OCI-LY1 (cell line): ENCODE measurements around the gene CNRIP1.

Experiments used
- EZH2 ChIP-seq: fragments of 200-600 bp; sonication (generic), shearing (Covaris generic); IDR thresholded peaks from 2 replicates; pipeline ENCODE4 v1.8.0; 2017; ENCODE audit warnings: borderline replicate concordance, mixed run types, mild to moderate bottlenecking, antibody characterized with exemption, low read length, moderate library complexity, mixed read lengths
- TF ChIP-seq, protein P1 (sequence below): fragments of 200-600 bp; sonication (generic), shearing (Covaris generic); IDR thresholded peaks from 2 replicates; pipeline ENCODE4 v1.5.1; 2017; ENCODE audit warnings: mild to moderate bottlenecking, antibody characterized with exemption, low read length, moderate library complexity, mixed read lengths

DNA sequence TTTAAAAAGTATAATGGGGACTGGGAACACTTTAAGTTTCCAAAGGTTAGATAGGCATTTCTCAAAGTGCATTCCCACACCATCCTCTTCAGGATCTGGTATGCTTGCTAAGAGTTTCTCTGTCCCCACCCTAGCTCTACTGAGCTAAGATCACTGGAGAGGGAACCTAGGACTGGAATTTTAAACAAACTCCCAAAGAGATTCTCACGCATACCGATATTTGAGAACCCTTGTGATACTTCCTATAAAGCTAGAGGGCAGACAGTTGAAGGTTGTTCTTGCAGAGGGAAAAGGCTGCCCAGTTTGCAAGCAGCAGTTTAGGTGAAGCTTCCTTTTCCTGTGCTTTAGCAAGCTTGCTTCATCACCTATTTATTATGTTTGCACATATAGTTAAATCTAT, 3.6 kb downstream of the CNRIP1 start:
- TF ChIP-seq, protein P1, sequence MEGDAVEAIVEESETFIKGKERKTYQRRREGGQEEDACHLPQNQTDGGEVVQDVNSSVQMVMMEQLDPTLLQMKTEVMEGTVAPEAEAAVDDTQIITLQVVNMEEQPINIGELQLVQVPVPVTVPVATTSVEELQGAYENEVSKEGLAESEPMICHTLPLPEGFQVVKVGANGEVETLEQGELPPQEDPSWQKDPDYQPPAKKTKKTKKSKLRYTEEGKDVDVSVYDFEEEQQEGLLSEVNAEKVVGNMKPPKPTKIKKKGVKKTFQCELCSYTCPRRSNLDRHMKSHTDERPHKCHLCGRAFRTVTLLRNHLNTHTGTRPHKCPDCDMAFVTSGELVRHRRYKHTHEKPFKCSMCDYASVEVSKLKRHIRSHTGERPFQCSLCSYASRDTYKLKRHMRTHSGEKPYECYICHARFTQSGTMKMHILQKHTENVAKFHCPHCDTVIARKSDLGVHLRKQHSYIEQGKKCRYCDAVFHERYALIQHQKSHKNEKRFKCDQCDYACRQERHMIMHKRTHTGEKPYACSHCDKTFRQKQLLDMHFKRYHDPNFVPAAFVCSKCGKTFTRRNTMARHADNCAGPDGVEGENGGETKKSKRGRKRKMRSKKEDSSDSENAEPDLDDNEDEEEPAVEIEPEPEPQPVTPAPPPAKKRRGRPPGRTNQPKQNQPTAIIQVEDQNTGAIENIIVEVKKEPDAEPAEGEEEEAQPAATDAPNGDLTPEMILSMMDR, result no peak
- no peak for TF ChIP-seq EZH2
